WTC11 (cell line): ENCODE data around the gene ADCY6.

Experiments
- HMGA2 ChIP-seq: fragments of 250-450 bp; sonication (Bioruptor Pico); IDR thresholded peaks from 2 replicates; pipeline ENCODE4 v1.4.0; 2021; ENCODE audit warnings: mild to moderate bottlenecking, moderate library complexity
- TEAD1 ChIP-seq: sonication (generic); formaldehyde crosslinking; IDR thresholded peaks from 2 replicates; pipeline ENCODE4 v1.8.0; 2022; ENCODE audit warnings: mild to moderate bottlenecking, missing genetic modification reagents
- TF ChIP-seq, protein P1 (sequence below): fragments of 200-600 bp; IDR thresholded peaks from 2 replicates; pipeline ENCODE4 v1.8.0; 2022; ENCODE audit warnings: antibody characterized with exemption

DNA sequence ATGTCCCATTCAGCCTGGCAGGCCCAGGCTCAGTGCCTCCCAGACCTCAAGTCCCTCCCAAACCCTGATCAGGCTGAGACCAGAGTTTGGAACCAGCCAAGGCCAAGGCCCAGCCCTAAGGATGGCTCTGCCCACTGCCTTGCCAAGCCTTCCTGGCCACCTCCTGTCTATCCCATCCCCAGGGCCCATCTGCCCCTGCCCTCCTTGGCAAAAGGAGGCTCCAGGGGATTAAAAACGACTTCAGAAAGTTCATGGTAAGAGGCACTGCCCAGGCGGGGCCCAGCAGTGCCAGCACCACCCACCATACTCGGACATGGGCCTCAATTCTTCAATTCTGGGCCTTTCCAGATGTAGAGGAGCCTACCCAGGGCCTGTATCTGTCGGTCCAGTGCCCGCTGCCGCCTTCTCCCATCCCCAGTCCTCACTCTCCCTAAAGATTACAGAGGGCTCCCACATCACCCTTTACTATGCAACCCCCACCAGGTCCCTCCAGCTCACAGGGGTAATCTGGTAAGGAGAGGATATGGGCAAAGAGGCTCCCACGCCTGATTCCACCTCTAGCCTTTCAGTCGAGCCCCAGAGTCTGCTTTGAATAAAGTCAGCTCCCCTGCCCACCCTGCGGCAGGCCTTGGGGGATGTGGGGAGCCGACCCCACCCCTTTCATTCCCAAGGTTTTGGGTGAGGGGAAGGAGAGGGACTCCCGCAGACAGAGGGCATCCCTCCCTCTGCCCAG lies 932 bp downstream of the ADCY6 start:
- TF ChIP-seq HMGA2 (CRISPR knock-in tag): no peak
- TF ChIP-seq TEAD1: no peak
- TF ChIP-seq, protein P1, sequence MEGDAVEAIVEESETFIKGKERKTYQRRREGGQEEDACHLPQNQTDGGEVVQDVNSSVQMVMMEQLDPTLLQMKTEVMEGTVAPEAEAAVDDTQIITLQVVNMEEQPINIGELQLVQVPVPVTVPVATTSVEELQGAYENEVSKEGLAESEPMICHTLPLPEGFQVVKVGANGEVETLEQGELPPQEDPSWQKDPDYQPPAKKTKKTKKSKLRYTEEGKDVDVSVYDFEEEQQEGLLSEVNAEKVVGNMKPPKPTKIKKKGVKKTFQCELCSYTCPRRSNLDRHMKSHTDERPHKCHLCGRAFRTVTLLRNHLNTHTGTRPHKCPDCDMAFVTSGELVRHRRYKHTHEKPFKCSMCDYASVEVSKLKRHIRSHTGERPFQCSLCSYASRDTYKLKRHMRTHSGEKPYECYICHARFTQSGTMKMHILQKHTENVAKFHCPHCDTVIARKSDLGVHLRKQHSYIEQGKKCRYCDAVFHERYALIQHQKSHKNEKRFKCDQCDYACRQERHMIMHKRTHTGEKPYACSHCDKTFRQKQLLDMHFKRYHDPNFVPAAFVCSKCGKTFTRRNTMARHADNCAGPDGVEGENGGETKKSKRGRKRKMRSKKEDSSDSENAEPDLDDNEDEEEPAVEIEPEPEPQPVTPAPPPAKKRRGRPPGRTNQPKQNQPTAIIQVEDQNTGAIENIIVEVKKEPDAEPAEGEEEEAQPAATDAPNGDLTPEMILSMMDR: no peak
